Endothelial cell (in vitro differentiated cells): ENCODE results near the gene FAM20C. TPM values are rescaled to one million over a fixed set of nuclear protein-coding genes. Genes with fewer than 3 reads are reported as not detected.

Experiments used
- DNase-seq: peaks from one replicate; pipeline ENCODE4 v3.0.0; 2021; ENCODE audit warnings: low spot score
- H3K27ac Mint-ChIP-seq: one replicate; pipeline ENCODE4 v1.8.0; 2021; ENCODE audit warnings: mixed read lengths, inconsistent platforms; ENCODE audit not compliant: unreplicated experiment
- H3K27me3 Mint-ChIP-seq: one replicate; pipeline ENCODE4 v1.8.0; 2021; ENCODE audit warnings: mild to moderate bottlenecking, moderate library complexity, mixed read lengths, inconsistent platforms; ENCODE audit not compliant: unreplicated experiment
- H3K36me3 Mint-ChIP-seq: one replicate; pipeline ENCODE4 v1.8.0; 2021; ENCODE audit warnings: mild to moderate bottlenecking, low read depth, mixed read lengths, inconsistent platforms; ENCODE audit not compliant: unreplicated experiment
- H3K4me1 Mint-ChIP-seq: one replicate; pipeline ENCODE4 v1.8.0; 2021; ENCODE audit warnings: mild to moderate bottlenecking, mixed read lengths, inconsistent platforms; ENCODE audit not compliant: unreplicated experiment
- H3K4me3 Mint-ChIP-seq: one replicate; pipeline ENCODE4 v1.8.0; 2021; ENCODE audit warnings: mild to moderate bottlenecking, mixed read lengths, inconsistent platforms; ENCODE audit not compliant: unreplicated experiment
- H3K9me3 Mint-ChIP-seq: one replicate; pipeline ENCODE4 v1.8.0; 2021; ENCODE audit warnings: mixed read lengths, inconsistent platforms; ENCODE audit not compliant: unreplicated experiment
- total RNA-seq: library from RNA; stranded (reverse); fragmentation: NEBNext Ultra II Directional; extraction: Animal tissue kit (Norgen Biotek cat#: 25700); gene quantifications from one replicate; pipeline ENCODE4 v1.2.1, GENCODE V29; 2021; ENCODE audit not compliant: unreplicated experiment
- TF ChIP-seq, protein P1 (sequence below): fragments of 200-600 bp; sonication (generic); IDR thresholded peaks from one replicate; pipeline ENCODE4 v1.5.0; 2021; ENCODE audit warnings: antibody characterized with exemption; ENCODE audit not compliant: unreplicated experiment

The FAM20C gene
- total RNA-seq, 1 donor from 2014 or later, result 3.1 TPM

DNA sequence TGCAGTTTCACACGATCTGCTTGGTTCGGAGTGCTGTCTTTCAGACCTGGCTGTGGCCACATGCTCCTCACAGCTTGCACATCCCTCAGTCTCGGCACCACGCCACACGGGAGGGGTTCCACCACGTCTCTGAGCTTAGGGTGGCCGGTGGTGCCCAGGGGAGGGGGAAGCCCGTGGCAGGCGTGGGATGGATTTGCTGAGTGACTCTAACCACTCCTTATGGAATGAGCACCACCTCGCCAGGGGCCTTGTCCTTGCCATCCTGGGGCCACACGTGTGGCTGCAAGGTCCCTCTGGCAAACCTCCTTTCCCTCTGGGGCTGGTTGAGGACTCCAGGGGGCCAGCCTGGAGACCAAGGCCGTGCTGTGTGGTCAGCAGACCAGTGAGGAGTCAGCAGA lies 29.1 kb upstream of the FAM20C start:
- DNase-seq, result no peak
- peaks cover 6% of the 10 kb centered on the region for H3K4me1 Mint-ChIP-seq
- TF ChIP-seq, protein P1, sequence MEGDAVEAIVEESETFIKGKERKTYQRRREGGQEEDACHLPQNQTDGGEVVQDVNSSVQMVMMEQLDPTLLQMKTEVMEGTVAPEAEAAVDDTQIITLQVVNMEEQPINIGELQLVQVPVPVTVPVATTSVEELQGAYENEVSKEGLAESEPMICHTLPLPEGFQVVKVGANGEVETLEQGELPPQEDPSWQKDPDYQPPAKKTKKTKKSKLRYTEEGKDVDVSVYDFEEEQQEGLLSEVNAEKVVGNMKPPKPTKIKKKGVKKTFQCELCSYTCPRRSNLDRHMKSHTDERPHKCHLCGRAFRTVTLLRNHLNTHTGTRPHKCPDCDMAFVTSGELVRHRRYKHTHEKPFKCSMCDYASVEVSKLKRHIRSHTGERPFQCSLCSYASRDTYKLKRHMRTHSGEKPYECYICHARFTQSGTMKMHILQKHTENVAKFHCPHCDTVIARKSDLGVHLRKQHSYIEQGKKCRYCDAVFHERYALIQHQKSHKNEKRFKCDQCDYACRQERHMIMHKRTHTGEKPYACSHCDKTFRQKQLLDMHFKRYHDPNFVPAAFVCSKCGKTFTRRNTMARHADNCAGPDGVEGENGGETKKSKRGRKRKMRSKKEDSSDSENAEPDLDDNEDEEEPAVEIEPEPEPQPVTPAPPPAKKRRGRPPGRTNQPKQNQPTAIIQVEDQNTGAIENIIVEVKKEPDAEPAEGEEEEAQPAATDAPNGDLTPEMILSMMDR, result no peak
- no peak overlapping the region for H3K4me3 Mint-ChIP-seq
- peaks cover 9% of the 10 kb centered on the region for H3K27me3 Mint-ChIP-seq
- H3K36me3 Mint-ChIP-seq, result no peaks in the 10 kb centered on the region
- no peaks in the 10 kb centered on the region for H3K9me3 Mint-ChIP-seq
- no peak overlapping the region for H3K27ac Mint-ChIP-seq

DNA sequence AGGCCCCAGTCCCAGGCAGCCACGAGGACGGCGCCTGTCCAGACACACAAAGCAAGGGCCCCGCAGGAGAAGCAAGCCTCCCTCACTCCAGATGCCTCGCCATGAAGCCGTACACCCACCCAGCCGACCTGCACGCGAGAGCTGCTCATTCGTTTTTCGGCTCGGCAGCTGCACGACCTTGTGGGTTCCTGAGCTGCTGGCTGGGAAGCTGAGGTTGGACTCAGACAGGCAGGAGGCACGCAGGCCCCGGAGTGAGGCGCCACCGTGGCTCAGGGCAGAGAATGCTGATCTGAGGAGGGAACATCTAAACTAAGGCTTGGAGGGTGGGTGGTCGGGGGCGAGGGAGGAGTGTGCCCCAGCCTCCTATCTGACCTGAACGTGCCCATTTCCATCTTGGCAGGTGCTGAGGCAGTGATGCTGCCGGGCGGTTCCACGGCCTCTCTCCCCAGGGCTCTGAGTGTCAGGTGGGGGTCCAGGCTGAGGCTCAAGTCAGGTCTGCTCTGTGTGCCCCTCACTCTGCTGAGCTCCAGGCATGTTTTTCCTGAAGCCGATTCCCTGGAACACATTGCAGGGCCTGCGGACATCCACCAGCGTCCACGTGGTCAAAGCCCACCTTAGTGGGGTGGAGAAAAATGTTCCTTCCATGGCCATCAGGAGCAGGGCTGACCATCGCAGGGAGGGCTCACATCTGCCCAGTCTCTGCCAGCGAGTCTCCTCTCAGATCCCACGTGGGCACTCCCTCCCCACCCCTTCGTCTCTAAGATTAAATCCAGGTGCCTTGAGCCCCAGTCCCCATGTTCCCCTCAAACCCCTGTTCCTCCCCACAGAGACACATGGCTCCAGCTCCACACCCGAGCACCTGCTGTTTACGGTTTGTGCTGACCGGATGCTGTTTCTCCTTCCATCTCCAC lies 28.1 kb upstream of the FAM20C start:
- Mint-ChIP-seq H3K9me3 (no peaks in the 10 kb centered on the region), H3K27me3 (peaks cover 13% of the 10 kb centered on the region), H3K4me3 (no peak overlapping the region), H3K4me1 (peaks cover 6% of the 10 kb centered on the region), H3K27ac (no peak overlapping the region), H3K36me3 (no peaks in the 10 kb centered on the region)
- TF ChIP-seq, protein P1, result no peak
- DNase-seq, result no peak

DNA sequence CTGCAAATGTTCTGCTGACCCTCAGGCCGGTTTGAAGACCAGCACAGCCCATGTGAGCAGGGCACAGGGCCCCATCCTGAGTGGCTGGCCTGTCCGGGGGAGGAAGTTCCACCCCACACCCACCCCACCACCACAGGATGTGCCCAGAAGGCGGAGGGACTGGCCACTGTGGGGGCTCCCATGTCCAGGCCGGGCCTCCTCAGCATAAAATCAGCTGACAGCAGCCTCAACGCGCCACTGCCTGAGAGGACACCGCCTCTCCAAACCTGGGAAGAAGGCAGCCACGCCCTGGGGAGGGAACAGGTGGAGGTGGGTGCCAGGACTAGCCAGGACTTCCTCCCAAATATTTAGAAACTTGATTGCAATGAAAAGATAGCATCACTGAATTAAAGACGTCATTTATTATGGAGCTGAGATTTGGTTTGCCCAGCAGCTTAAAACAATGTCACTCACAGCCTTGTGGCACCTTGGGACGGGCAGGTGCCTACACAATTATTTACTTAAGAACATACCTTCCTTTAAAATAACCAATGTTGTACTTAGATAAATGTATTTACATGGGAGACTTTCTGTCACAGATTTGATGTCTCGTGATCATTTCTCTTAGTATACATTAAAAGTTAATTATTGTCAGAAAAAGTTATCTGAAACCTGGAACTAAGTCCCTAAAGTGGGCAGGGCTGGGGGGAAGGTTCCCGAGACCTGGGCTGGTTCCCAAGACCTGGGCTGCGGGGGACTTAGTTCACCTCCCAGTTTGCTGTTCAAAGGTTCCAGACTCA lies 27.3 kb upstream of the FAM20C start:
- Mint-ChIP-seq H3K9me3 (no peaks in the 10 kb centered on the region), H3K4me3 (no peak overlapping the region), H3K27me3 (peaks cover 13% of the 10 kb centered on the region), H3K27ac (no peak overlapping the region), H3K36me3 (no peaks in the 10 kb centered on the region), H3K4me1 (peaks cover 6% of the 10 kb centered on the region)
- no peak for DNase-seq
- TF ChIP-seq, protein P1, result no peak

DNA sequence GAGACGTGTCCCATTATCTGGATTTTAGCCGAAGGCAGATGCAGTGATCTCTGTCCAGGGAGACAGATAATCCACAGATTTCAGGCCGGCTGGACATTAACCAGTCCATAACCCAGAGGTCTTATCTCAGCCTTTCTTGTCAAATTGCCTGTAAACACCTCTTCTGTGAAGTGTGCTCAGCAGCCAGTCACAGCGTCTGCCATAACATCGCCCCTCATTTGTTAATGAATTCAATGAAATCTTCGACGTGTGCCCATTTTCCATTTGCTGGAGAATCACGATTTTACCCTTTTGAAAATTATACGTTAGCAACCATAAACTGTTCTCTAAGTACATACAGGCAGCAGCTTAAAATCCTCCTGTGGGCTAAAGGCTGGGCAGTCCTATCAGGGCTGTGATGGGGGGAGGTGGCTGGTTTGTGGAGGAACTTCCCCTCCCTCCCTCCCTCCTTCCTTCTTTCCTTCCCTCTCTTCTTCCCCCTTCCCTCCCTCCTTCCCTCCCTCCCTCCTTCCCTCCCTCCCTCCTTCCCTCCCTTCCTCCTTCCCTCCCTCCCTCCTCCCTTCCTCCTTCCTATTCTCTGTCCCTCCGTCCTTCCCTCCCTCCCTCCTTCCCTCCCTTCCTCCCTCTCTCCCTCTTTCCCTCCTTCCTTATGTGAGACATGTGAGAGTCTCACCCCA lies 26.6 kb upstream of the FAM20C start:
- no peaks in the 10 kb centered on the region for H3K9me3 Mint-ChIP-seq
- no peak overlapping the region for H3K4me3 Mint-ChIP-seq
- H3K27me3 Mint-ChIP-seq, result peaks cover 13% of the 10 kb centered on the region
- peaks cover 6% of the 10 kb centered on the region for H3K4me1 Mint-ChIP-seq
- TF ChIP-seq, protein P1, result no peak
- H3K27ac Mint-ChIP-seq, result no peak overlapping the region
- no peak for DNase-seq
- H3K36me3 Mint-ChIP-seq, result no peaks in the 10 kb centered on the region
